Common myeloid progenitor, CD34-positive (primary cell): Measurements from ENCODE around the gene NUP85.

Source experiments
- CTCF ChIA-PET: fragments of 350-600 bp; sonication (Branson Sonifier 250); formaldehyde crosslinking; loops from one replicate; lab custom pipeline; 2021; ENCODE audit warnings: antibody characterized with exemption; lab: Charles Lee
- POLR2A ChIA-PET: fragments of 350-600 bp; sonication (Branson Sonifier 250); formaldehyde crosslinking; loops from one replicate; lab custom pipeline; 2021; ENCODE audit warnings: antibody characterized with exemption; lab: Charles Lee
- DNase-seq, 3 donors: peaks; one replicate each; pipeline versions ENCODE4 v3.0.0 to v3.0.0-alpha.2; 2013
- H3K27ac ChIP-seq, 2 experiments: 1 replicate in 1 of 2; 2 replicates in 1 of 2; pipeline ENCODE4 v1.7.0; 2013; ENCODE audit warnings: inconsistent platforms in 2 of 2, low read length in 2 of 2, mild to moderate bottlenecking in 2 of 2, low read depth in 1 of 2, moderate library complexity in 1 of 2; ENCODE audit not compliant: severe bottlenecking in 2 of 2, insufficient read depth in 1 of 2, poor library complexity in 1 of 2
- H3K27me3 ChIP-seq, 5 experiments: replicated peaks in 2 of 5; 1 replicate in 3 of 5; 2 replicates in 2 of 5; pipeline versions ENCODE4 v1.6.1 to v1.7.0; 2013; ENCODE audit warnings: low read length in 4 of 5, mild to moderate bottlenecking in 2 of 5, moderate library complexity in 2 of 5, inconsistent platforms in 1 of 5; ENCODE audit not compliant: insufficient read depth in 5 of 5, control insufficient read depth in 4 of 5
- H3K36me3 ChIP-seq, 4 experiments: 1 replicate in 2 of 4; 2 replicates in 2 of 4; pipeline versions ENCODE4 v1.6.1 to v1.7.0; 2013; ENCODE audit warnings: low read length in 3 of 4, control low read depth in 1 of 4, mild to moderate bottlenecking in 1 of 4; ENCODE audit not compliant: control insufficient read depth in 4 of 4, insufficient read depth in 4 of 4
- H3K4me1 ChIP-seq, 4 experiments: 1 replicate in 3 of 4; 2 replicates in 1 of 4; pipeline versions ENCODE4 v1.6.1 to v1.7.1; 2013; ENCODE audit warnings: low read length in 3 of 4, mild to moderate bottlenecking in 3 of 4, control low read depth in 1 of 4, inconsistent platforms in 1 of 4, moderate library complexity in 1 of 4; ENCODE audit not compliant: control insufficient read depth in 4 of 4, insufficient read depth in 4 of 4; ENCODE audit errors: control extremely low read depth in 1 of 4
- H3K4me3 ChIP-seq, 7 experiments: 1 replicate in 4 of 7; 2 replicates in 3 of 7; pipeline versions ENCODE4 v1.5.1 to v1.7.0; 2013; ENCODE audit warnings: mild to moderate bottlenecking in 7 of 7, low read length in 6 of 7, moderate library complexity in 6 of 7, inconsistent platforms in 2 of 7, low read depth in 2 of 7, control low read depth in 1 of 7; ENCODE audit not compliant: insufficient read depth in 4 of 7, control insufficient read depth in 1 of 7; ENCODE audit errors: extremely low read depth in 1 of 7
- H3K9me3 ChIP-seq, 5 experiments: 1 replicate in 4 of 5; 2 replicates in 1 of 5; pipeline versions ENCODE4 v1.6.1 to v1.7.1; 2013; ENCODE audit warnings: low read length in 4 of 5, mild to moderate bottlenecking in 2 of 5, inconsistent platforms in 1 of 5, low read depth in 1 of 5, moderate library complexity in 1 of 5; ENCODE audit not compliant: control insufficient read depth in 4 of 5, insufficient read depth in 2 of 5; ENCODE audit errors: control extremely low read depth in 1 of 5
- WGBS: methylation state at CpG from one replicate; pipeline ENCODE4 v1.1.5; 2013; ENCODE audit not compliant: insufficient coverage; 5-methylcytosine and 5-hydroxymethylcytosine counted together

The NUP85 gene

DNA sequence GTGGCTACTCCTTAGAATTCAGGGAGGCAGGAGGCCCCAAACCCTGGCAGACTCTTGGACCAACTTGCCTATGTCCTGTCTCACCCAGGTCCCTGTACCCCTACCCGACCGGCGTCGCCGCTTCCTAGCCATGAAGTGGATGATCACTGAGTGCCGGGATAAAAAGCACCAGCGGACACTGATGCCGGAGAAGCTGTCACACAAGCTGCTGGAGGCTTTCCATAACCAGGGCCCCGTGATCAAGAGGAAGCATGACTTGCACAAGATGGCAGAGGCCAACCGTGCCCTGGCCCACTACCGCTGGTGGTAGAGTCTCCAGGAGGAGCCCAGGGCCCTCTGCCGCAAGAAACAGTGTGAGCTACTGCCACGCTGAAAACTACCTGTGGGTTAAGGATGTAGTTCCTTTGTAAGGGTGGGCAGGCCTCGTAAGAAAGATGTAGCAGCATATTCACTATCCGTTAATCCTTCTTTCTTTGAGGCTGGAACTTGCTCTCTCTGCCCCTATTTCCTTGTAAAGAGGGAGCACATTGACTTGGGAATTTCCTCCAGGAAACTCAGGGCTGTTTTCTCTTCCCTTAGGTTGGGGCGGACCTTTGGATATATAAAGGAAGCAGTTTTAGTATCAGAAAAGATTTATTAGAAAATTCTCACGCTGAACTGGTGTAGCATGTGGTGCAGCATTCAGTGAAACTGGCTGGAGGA lies 60.3 kb downstream of the NUP85 start:
- Histone ChIP-seq H3K4me3 (no peak overlapping the region), H3K4me1 (peaks cover 4 to 47% (median 32%) of the 10 kb centered on the region in 4 experiments), H3K9me3 (no peaks in the 10 kb centered on the region), H3K36me3 (peaks cover 0 to 42% (median 26%) of the 10 kb centered on the region in 4 experiments), H3K27ac (peak overlapping the region in 1 of 2 experiments; percentile 17), H3K27me3 (no peaks in the 10 kb centered on the region)
- peak in 2 of 3 donors; percentile 46 to 70 for DNase-seq
- CTCF ChIA-PET, result interaction anchor here (0.6 to 2.1 kb wide), 2 partner anchors 24 to 100 kb away, joined by 3 to 8 read pairs; partner anchors contain the start of gene SLC25A19
- POLR2A ChIA-PET, result no interaction called here
- WGBS, result 58% methylated on average over 15 of the region's 17 CpGs

DNA sequence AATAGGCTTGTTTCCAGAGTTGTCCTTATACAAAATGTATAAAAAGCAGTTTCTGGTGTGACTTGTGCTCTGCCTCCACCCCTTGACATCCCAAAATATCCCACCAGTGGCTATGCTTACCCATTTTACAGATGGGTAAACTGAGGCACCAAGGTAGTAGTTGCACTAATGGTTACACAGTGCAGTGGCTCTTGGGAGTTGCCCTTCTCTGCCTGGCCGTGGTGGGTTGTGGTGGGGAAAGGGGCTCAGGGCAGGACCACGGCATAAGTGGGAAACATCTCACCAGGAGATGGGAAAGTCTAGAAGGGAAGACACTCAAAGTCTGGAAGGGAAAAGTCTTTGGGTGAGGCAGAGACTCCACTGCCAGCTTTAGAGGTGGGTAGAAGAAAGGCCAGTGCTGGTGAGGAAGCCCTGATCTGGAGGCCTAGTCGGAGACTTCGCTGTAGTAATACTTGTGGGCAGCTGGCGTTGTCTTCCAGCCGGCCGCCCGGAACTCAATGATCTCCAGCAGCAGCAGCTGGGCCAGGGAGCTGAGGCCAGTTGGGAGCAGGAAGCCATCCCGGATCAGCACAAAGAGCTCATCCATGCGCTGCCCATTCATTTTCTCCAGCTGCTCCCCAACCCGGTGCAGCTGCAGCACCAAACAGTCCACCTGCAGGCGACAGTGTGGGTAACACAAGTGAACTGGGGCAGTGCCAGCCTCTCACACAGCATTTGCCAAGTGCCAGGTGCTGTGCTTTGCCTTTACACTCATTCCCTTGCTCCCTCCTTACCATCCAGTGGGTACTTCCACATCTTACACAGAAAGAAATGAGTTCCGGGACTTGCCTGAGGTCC lies 61.1 kb downstream of the NUP85 start:
- no peaks in the 10 kb centered on the region for H3K9me3 ChIP-seq
- H3K4me3 ChIP-seq, result no peak overlapping the region
- no peaks in the 10 kb centered on the region for H3K27me3 ChIP-seq
- CTCF ChIA-PET, result interaction anchor here (1.0 to 2.1 kb wide), 2 partner anchors 23 to 37 kb away, joined by 3 to 8 read pairs; partner anchors contain the start of gene SLC25A19
- DNase-seq, result no peak
- peaks cover 0 to 42% (median 26%) of the 10 kb centered on the region in 4 experiments for H3K36me3 ChIP-seq
- peaks cover 4 to 47% (median 31%) of the 10 kb centered on the region in 4 experiments for H3K4me1 ChIP-seq
- no peak overlapping the region for H3K27ac ChIP-seq
- 98% methylated on average over 12 of the region's 13 CpGs for WGBS
- POLR2A ChIA-PET, result no interaction called here

DNA sequence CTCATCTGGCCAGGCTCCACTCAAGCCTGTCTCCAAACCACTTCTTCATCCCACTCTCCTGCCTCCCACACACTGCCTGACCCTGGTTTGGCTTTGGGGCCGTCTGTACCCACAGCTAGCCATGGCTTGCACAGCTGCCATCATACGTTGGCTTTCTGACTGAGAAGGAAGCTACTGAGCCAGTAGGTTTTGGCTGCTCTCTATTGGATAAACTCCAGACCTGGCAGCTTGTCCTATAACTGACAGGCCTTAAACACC lies 61.6 kb downstream of the NUP85 start:
- H3K36me3 ChIP-seq, result peaks cover 0 to 42% (median 26%) of the 10 kb centered on the region in 4 experiments
- ChIA-PET POLR2A (no interaction called here), CTCF (interaction anchor here (1.0 to 2.1 kb wide), 2 partner anchors 22 to 38 kb away, joined by 3 to 8 read pairs; partner anchors contain the start of gene SLC25A19)
- H3K4me3 ChIP-seq, result no peak overlapping the region
- no peaks in the 10 kb centered on the region for H3K9me3 ChIP-seq
- no peak overlapping the region for H3K27ac ChIP-seq
- H3K27me3 ChIP-seq, result no peaks in the 10 kb centered on the region
- no peak for DNase-seq
- WGBS, result 93% methylated on average over 2 of the region's 2 CpGs
- H3K4me1 ChIP-seq, result peaks cover 4 to 52% (median 34%) of the 10 kb centered on the region in 4 experiments

DNA sequence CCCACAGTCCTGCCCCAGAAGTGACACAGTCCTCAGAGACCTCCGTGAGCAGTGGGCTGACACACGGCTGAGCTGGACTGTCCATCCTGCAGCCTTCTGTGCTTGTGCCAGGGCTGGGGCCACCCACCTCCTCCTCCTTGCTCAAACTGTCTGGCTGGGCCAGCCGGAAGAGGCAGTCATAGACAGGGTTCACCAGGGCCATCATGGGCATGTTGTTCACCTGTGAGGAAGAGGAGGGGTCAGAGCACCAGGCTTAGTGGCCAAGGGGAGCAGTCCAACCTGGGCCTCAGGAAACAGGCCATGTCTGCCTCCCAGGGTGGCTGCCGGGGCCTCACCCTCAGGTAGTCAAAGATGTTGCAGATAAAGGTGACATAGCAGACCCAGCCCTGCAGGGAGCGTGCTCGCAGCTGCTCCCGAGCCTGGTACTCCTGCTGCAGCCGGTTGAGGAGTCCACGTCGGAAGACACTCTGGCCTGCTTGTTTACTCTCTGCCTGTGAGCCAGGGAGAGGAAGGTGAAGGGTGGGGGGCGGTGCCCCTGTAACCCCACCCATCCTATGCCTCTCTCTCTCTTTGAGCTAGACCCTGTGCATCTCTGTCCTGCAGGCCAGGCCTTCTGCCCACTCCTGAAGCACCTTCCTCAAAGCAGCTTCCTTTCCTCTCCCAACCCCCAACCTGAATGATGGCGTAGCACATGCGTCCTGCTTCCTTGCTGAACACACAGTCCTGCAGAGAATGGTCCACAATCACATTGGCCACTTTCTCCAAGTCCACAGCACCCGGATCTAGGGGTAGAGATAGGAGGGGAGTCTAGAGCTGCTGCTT lies 62.1 kb downstream of the NUP85 start:
- ChIA-PET POLR2A (no interaction called here), CTCF (interaction anchor here (1.4 to 2.1 kb wide), 2 partner anchors 22 to 150 kb away, joined by 4 to 8 read pairs; partner anchors contain the start of gene SLC25A19)
- no peak overlapping the region for H3K4me3 ChIP-seq

DNA sequence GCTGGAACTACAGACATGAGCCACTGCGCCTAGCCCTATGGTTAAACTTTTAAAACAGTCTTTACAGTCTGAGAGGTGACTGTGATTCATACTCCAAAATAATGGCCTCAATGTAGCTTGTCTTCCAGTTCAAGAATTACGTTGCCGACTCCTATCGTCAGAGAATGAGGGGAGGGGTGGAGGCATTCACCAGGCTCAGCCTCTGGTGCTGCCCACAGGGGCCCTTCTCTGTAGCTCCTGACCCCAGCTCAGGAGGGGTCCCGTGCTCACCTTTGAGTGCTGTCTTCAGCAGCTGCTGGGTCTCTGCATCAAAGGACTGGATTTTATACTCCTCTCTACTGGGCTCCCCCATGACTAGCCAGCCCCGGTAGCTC lies 64.4 kb downstream of the NUP85 start:
- Histone ChIP-seq H3K4me3 (peak overlapping the region; percentile 79 to 96 (median 91)), H3K4me1 (peaks cover 0 to 53% (median 32%) of the 10 kb centered on the region in 4 experiments), H3K36me3 (peaks cover 2 to 55% (median 35%) of the 10 kb centered on the region in 4 experiments), H3K27me3 (no peaks in the 10 kb centered on the region), H3K9me3 (no peaks in the 10 kb centered on the region), H3K27ac (peak overlapping the region; percentile 85 to 90)
- ChIA-PET CTCF (interaction anchor here (0.6 to 5.1 kb wide), 15 partner anchors 9 to 312 kb away, joined by 3 to 40 read pairs (median 5); partner anchors contain the start of genes GGA3, MRPS7 and SLC25A19), POLR2A (interaction anchor here (0.6 to 2.5 kb wide), 2 partner anchors 8 to 222 kb away, joined by 3 to 39 read pairs; partner anchors contain the start of genes GGA3 and MRPS7)
- 25% methylated on average over 5 of the region's 6 CpGs for WGBS
- DNase-seq, result peak in 2 of 3 donors; percentile 17 to 36

More for the DNA sequence above, 62.1 kb downstream of the NUP85 start:
- Histone ChIP-seq H3K9me3 (no peaks in the 10 kb centered on the region), H3K27me3 (no peaks in the 10 kb centered on the region), H3K27ac (no peak overlapping the region), H3K4me1 (peaks cover under 1 to 52% (median 34%) of the 10 kb centered on the region in 4 experiments), H3K36me3 (peaks cover 0 to 47% (median 27%) of the 10 kb centered on the region in 4 experiments)
- no peak for DNase-seq
- WGBS, result 88% methylated on average over 11 of the region's 14 CpGs

- WGBS, result under 1% methylated on average over 44 of the region's 47 CpGs
- CTCF ChIA-PET, result interaction anchor here (0.6 to 5.1 kb wide), 25 partner anchors 10 to 376 kb away, joined by 3 to 40 read pairs (median 5); partner anchors contain the start of genes GGA3, MRPS7, NUP85 and SLC25A19
- POLR2A ChIA-PET, result interaction anchor here (0.6 to 2.5 kb wide), 6 partner anchors 9 to 397 kb away, joined by 3 to 39 read pairs (median 4); partner anchors contain the start of genes FDXR, GGA3, MRPS7 and SLC25A19
- no peaks in the 10 kb centered on the region for H3K9me3 ChIP-seq
- H3K36me3 ChIP-seq, result peaks cover 2 to 56% (median 37%) of the 10 kb centered on the region in 4 experiments
- H3K27me3 ChIP-seq, result no peaks in the 10 kb centered on the region
- H3K4me1 ChIP-seq, result peaks cover 0 to 53% (median 32%) of the 10 kb centered on the region in 4 experiments
- peak overlapping the region; percentile 85 to 90 for H3K27ac ChIP-seq
- peak overlapping the region; percentile 79 to 96 (median 91) for H3K4me3 ChIP-seq
- DNase-seq, result peak; percentile 80 to 85 (median 81)
Observed at GRCh38 chr17:75270218-75270965, 64.9 kb downstream of the NUP85 start.
